Erythroblast (primary cell): ENCODE results near the gene DIP2C.

Experiments used
- GATA1 ChIP-seq: IDR thresholded peaks from 2 replicates; pipeline ENCODE4 v1.6.1; 2011; ENCODE audit warnings: low read depth, mild to moderate bottlenecking, control low read depth, low read length, moderate library complexity
- POLR2A ChIP-seq: IDR thresholded peaks from 2 replicates; pipeline ENCODE4 v1.6.1; 2011; ENCODE audit warnings: mild to moderate bottlenecking, low read length

GRCh38 chr10:614139-614711 is 75.2 kb downstream of the DIP2C start:
- TF ChIP-seq POLR2A: no peak
- no peak for TF ChIP-seq GATA1
